ENCODE measurements around the gene CCDC51. TPM values are rescaled to one million over a fixed set of nuclear protein-coding genes. Genes with fewer than 3 reads are reported as not detected.

The CCDC51 gene
- total and polyA plus RNA-seq, 5 donors = 8.7 to 11.5 (median 11.2) TPM

GRCh38 chr3:48397767-48398681 is 41.9 kb downstream of the CCDC51 start:
- DNase-seq (peak in 1 of 3 donors; percentile 41), ATAC-seq (no peak)
- no peaks in the 10 kb centered on the region for H3K4me1 ChIP-seq (ENCODE audit: control insufficient read depth, insufficient read depth, low read length)
- H3K9me3 ChIP-seq (ENCODE audit: control insufficient read depth, low read length) = no peaks in the 10 kb centered on the region
- 64% methylated on average over 9 of the region's 9 CpGs for WGBS
- no peak overlapping the region for H3K4me3 ChIP-seq (ENCODE audit: low read length)
- intact Hi-C loops (cut with DNase I) = no loop called here
- H3K27ac ChIP-seq (ENCODE audit: low read length) = no peak overlapping the region
- no peaks in the 10 kb centered on the region for H3K27me3 ChIP-seq (ENCODE audit: control insufficient read depth, insufficient read depth)

DNA sequence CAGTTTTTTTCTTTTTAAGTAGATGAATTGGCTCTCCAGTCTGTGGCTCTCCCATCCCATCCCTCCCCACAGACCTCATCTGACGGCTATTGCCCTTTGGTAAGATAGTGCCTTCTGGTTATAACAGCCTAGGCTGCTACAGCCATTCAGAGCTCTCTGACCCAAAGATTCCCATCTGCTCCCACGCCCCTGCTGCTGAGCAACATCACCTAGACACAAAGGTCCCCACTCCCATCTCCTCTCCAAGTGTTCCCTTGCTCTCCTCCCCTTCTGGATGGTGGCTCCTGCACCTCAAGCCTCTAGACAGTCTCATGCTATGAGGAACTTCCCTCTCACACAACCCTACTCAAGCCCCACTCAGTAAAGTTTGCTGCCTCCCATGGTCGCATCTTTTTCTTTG is 44.2 kb downstream of the CCDC51 start:
- no peaks in the 10 kb centered on the region for H3K9me3 ChIP-seq (ENCODE audit: control insufficient read depth, low read length)
- DNase-seq = no peak
- intact Hi-C loops (cut with DNase I) = no loop called here
- no peaks in the 10 kb centered on the region for H3K4me1 ChIP-seq (ENCODE audit: control insufficient read depth, insufficient read depth, low read length)
- no peak for ATAC-seq
- H3K27ac ChIP-seq (ENCODE audit: low read length) = no peak overlapping the region
- WGBS = 62% methylated on average over 3 of the region's 3 CpGs
- H3K4me3 ChIP-seq (ENCODE audit: low read length) = no peak overlapping the region
- no peaks in the 10 kb centered on the region for H3K27me3 ChIP-seq (ENCODE audit: control insufficient read depth, insufficient read depth)

DNA sequence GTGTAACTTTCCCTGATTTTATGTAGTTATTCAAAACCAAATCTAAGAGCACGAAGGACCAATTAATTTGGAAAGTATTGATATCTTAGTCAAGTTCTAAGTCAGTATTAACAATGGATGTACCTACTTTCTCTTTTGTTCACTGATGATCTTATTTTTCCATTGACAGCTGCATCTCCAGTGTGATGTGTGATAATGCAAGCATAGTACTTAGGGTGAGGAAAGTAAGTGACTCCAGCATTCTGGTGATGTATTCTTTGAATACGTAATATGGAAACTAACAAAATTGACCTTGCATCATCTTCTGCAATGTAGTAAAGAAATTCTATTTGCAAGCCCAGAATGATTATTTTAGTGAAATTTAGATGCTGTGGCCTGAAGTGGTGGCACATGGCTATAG is 45.5 kb downstream of the CCDC51 start:
- Histone ChIP-seq H3K4me1 (ENCODE audit: control insufficient read depth, insufficient read depth, low read length) (no peaks in the 10 kb centered on the region), H3K4me3 (ENCODE audit: low read length) (no peak overlapping the region), H3K27ac (ENCODE audit: low read length) (no peak overlapping the region), H3K9me3 (ENCODE audit: control insufficient read depth, low read length) (no peaks in the 10 kb centered on the region), H3K27me3 (ENCODE audit: control insufficient read depth, insufficient read depth) (no peaks in the 10 kb centered on the region)
- WGBS = 89% methylated on average over 2 of the region's 2 CpGs
- no peak for ATAC-seq
- intact Hi-C loops (cut with DNase I) = no loop called here
- no peak for DNase-seq

DNA sequence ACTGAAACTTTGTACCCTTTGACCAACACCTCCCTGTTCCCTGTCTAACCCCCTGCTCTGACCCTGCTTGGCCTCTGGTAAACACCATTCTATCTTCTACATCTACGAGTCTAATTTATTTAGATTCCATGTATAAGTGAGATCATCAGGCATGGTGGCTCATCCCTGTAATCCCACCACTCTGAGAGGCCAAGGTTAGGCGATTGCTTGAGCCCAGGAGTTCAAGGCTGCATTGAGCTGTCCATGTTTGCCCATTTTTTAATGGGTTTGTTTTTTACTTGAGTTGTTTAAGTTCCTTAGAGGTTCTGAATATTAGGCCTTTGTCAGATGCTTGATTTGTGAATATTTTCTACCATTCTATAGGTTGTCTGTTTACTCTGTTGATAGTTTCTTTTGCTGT is 51.0 kb downstream of the CCDC51 start:
- ATAC-seq = no peak
- 75% methylated on average over 2 of the region's 2 CpGs for WGBS

DNA sequence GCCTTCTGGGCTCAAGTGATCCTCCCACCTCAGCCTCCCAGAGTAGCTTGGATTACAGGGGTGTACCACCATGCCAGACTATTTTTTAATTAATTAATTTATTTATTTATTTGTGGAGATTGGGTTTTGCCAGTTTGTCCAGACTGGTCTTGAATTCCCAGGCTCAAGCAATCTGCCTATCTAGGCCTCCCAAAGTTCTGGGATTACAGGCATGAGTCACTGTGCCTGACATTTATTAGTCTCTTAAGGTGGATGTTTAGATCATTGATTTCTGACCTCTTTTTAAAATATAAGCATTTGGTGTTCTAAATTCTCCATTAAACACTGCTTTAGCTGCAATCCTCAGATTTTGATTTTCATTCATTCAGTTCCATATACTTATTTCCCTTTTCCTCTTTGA is 52.3 kb downstream of the CCDC51 start:
- Histone ChIP-seq H3K9me3 (ENCODE audit: control insufficient read depth, low read length) (no peaks in the 10 kb centered on the region), H3K27ac (ENCODE audit: low read length) (no peak overlapping the region), H3K27me3 (ENCODE audit: control insufficient read depth, insufficient read depth) (no peaks in the 10 kb centered on the region), H3K4me1 (ENCODE audit: control insufficient read depth, insufficient read depth, low read length) (no peaks in the 10 kb centered on the region), H3K4me3 (ENCODE audit: low read length) (no peak overlapping the region)
- intact Hi-C loops (cut with DNase I) = no loop called here
- ATAC-seq (no peak), DNase-seq (no peak)

More for the DNA sequence above, 51.0 kb downstream of the CCDC51 start:
- Histone ChIP-seq H3K4me3 (ENCODE audit: low read length) (no peak overlapping the region), H3K4me1 (ENCODE audit: control insufficient read depth, insufficient read depth, low read length) (no peaks in the 10 kb centered on the region), H3K27me3 (ENCODE audit: control insufficient read depth, insufficient read depth) (no peaks in the 10 kb centered on the region), H3K27ac (ENCODE audit: low read length) (no peak overlapping the region), H3K9me3 (ENCODE audit: control insufficient read depth, low read length) (no peaks in the 10 kb centered on the region)
- intact Hi-C loops (cut with DNase I) = no loop called here
- DNase-seq = no peak

Other genes with a start within 250 kb of the CCDC51 start
- 1 to 10 TPM in 1 of 4 donors, under 1 TPM in 3; 0.50 to 2.1 (median 0.73) TPM for gene CAMP, start 216.6 kb downstream of the CCDC51 start, total RNA-seq
- gene CAMP, start 216.6 kb downstream of the CCDC51 start, polyA plus RNA-seq = 1.8 TPM
- 10 to 100 TPM; 11.4 to 18.5 (median 15.0) TPM for gene ZNF589, start 199.0 kb downstream of the CCDC51 start, total RNA-seq
- gene ZNF589, start 199.0 kb downstream of the CCDC51 start, polyA plus RNA-seq = 5.6 TPM
- 10 to 100 TPM; 17.0 to 20.3 (median 19.1) TPM for gene NME6, start 138.8 kb downstream of the CCDC51 start, total RNA-seq
- 11.6 TPM for gene NME6, start 138.8 kb downstream of the CCDC51 start, polyA plus RNA-seq
- not detected for gene SPINK8, start 106.5 kb downstream of the CCDC51 start, total RNA-seq
- gene SPINK8, start 106.5 kb downstream of the CCDC51 start, polyA plus RNA-seq = not detected
- not detected for gene FBXW12, start 67.9 kb downstream of the CCDC51 start, total RNA-seq
- not detected for gene FBXW12, start 67.9 kb downstream of the CCDC51 start, polyA plus RNA-seq
- 10 to 100 TPM; 49.4 to 84.5 (median 55.0) TPM for gene PLXNB1, start 10.0 kb downstream of the CCDC51 start, total RNA-seq
- gene PLXNB1, start 10.0 kb downstream of the CCDC51 start, polyA plus RNA-seq = 52.7 TPM
- 100 to 1,000 TPM; 187 to 270 (median 216) TPM for gene TMA7, start 138 bp upstream of the CCDC51 start, total RNA-seq
- 526 TPM for gene TMA7, start 138 bp upstream of the CCDC51 start, polyA plus RNA-seq
- gene ATRIP, start 6.6 kb upstream of the CCDC51 start, total RNA-seq = 1 to 10 TPM; 4.0 to 5.2 (median 4.3) TPM
- 3.5 TPM for gene ATRIP, start 6.6 kb upstream of the CCDC51 start, polyA plus RNA-seq
- gene SHISA5, start 64.1 kb upstream of the CCDC51 start, total RNA-seq = 10 to 100 TPM; 72.9 to 93.1 (median 76.2) TPM
- gene SHISA5, start 64.1 kb upstream of the CCDC51 start, polyA plus RNA-seq = 57.0 TPM
- gene PFKFB4, start 116.7 kb upstream of the CCDC51 start, total RNA-seq = 1 to 10 TPM; 1.9 to 2.7 (median 2.1) TPM
- gene PFKFB4, start 116.7 kb upstream of the CCDC51 start, polyA plus RNA-seq = 0.75 TPM
- gene UCN2, start 123.7 kb upstream of the CCDC51 start, total RNA-seq = not detected
- gene UCN2, start 123.7 kb upstream of the CCDC51 start, polyA plus RNA-seq = 0.16 TPM
- 10 to 100 TPM in 2 of 4 donors, 1 to 10 TPM in 2; 4.8 to 20.4 (median 10.6) TPM for gene COL7A1, start 155.2 kb upstream of the CCDC51 start, total RNA-seq
- gene COL7A1, start 155.2 kb upstream of the CCDC51 start, polyA plus RNA-seq = 8.7 TPM
- 100 to 1,000 TPM; 622 to 677 (median 648) TPM for gene UQCRC1, start 169.5 kb upstream of the CCDC51 start, total RNA-seq
- gene UQCRC1, start 169.5 kb upstream of the CCDC51 start, polyA plus RNA-seq = 865 TPM
- gene TMEM89, start 181.7 kb upstream of the CCDC51 start, total RNA-seq = not detected
- gene TMEM89, start 181.7 kb upstream of the CCDC51 start, polyA plus RNA-seq = not detected
- 10 to 100 TPM in 3 of 4 donors, 1 to 10 TPM in 1; 8.6 to 15.4 (median 14.5) TPM for gene SLC26A6, start 195.3 kb upstream of the CCDC51 start, total RNA-seq
- 12.0 TPM for gene SLC26A6, start 195.3 kb upstream of the CCDC51 start, polyA plus RNA-seq
- under 1 TPM; 0.20 to 0.33 (median 0.27) TPM for gene CELSR3, start 222.8 kb upstream of the CCDC51 start, total RNA-seq
- gene CELSR3, start 222.8 kb upstream of the CCDC51 start, polyA plus RNA-seq = 0.27 TPM
- 10 to 100 TPM; 31.1 to 49.8 (median 42.1) TPM for gene NCKIPSD, start 245.8 kb upstream of the CCDC51 start, total RNA-seq
- gene NCKIPSD, start 245.8 kb upstream of the CCDC51 start, polyA plus RNA-seq = 32.5 TPM